Activated naive CD8-positive, alpha-beta T cell (primary cell): ENCODE data around the gene CD69.

Source experiments
- H3K27ac Mint-ChIP-seq: one replicate; pipeline ENCODE4 v1.8.0; 2021; ENCODE audit warnings: mixed read lengths
- H3K27me3 Mint-ChIP-seq: one replicate; pipeline ENCODE4 v1.8.0; 2021; ENCODE audit warnings: mixed read lengths
- H3K36me3 Mint-ChIP-seq: one replicate; pipeline ENCODE4 v1.8.0; 2021; ENCODE audit warnings: mixed read lengths
- H3K4me1 Mint-ChIP-seq: one replicate; pipeline ENCODE4 v1.8.0; 2021; ENCODE audit warnings: low read depth, mixed read lengths
- H3K4me3 Mint-ChIP-seq: one replicate; pipeline ENCODE4 v1.8.0; 2021; ENCODE audit warnings: mild to moderate bottlenecking, mixed read lengths
- H3K9me3 Mint-ChIP-seq: one replicate; pipeline ENCODE4 v1.8.0; 2021; ENCODE audit warnings: low read depth, mixed read lengths

Gene CD69

DNA sequence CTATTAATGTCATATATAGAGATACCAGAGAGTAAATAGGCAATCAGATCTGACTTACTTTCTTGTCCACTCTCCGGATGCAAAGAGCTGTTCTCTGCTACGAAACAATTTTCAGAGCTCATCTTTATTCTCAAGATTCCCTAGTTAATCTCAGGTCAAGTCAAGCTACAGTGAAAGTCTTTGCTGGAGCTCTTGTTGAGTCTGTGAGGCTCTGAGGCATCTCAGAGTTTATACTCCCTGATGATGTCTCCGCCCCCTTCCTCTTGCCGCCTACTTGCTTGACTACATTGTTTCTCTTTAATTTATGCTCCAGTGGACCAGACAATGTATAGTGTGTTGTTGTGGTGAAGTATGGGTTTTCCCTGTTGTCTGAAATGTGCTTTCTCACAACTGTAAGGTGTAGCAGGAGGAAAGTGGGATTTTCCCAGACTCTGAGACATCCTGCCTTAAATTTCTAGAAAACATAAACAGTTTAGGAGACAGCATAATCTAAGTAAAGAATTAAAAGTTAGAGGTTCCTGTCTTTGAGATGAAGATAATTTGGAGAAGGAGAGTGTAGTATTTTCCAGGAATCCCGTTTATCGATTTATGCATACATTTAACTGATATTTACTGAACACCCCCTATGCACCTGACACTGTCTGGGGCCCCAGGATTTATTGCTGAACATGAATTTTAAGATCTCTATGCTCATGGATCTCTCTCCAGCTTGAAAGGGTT is at the start of gene CD69:
TSS of gene CD69 (minus strand) at position 203 of the 720 bp plus-strand sequence. CDS start at position 122, 81 bp downstream.
- no peaks in the 10 kb centered on the region for H3K9me3 Mint-ChIP-seq
- H3K4me3 Mint-ChIP-seq, result peak within 1 kb of the TSS; percentile 100
- peaks cover 43% of the 10 kb centered on the region for H3K4me1 Mint-ChIP-seq
- no peaks in the 10 kb centered on the region for H3K27me3 Mint-ChIP-seq
- H3K36me3 Mint-ChIP-seq, result peaks cover 33% of the 10 kb centered on the region
- H3K27ac Mint-ChIP-seq, result peak within 1 kb of the TSS; percentile 100

DNA sequence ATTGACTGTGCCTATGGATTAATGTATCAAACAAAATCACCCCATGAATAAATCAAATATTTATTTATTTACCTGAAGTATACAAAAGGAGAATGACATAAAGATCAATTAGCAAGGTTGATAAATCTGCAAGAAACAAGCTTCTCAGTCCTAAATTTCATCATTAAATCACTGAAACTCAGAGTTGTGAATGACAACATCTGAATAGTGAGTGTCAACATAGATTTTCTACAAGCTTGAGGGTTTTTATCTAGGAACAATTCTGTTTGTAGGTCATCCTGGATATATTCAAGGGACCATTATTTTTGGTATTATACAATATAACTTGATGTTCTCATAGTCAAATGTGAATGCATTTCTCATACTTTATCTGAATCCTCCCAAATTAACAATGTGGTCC is 49.2 kb upstream of the CD69 start:
- peaks cover 6% of the 10 kb centered on the region for H3K27me3 Mint-ChIP-seq
- no peaks in the 10 kb centered on the region for H3K9me3 Mint-ChIP-seq
- H3K36me3 Mint-ChIP-seq, result no peaks in the 10 kb centered on the region
- no peak overlapping the region for H3K27ac Mint-ChIP-seq
- H3K4me3 Mint-ChIP-seq, result no peak overlapping the region
- H3K4me1 Mint-ChIP-seq, result peaks cover 15% of the 10 kb centered on the region

DNA sequence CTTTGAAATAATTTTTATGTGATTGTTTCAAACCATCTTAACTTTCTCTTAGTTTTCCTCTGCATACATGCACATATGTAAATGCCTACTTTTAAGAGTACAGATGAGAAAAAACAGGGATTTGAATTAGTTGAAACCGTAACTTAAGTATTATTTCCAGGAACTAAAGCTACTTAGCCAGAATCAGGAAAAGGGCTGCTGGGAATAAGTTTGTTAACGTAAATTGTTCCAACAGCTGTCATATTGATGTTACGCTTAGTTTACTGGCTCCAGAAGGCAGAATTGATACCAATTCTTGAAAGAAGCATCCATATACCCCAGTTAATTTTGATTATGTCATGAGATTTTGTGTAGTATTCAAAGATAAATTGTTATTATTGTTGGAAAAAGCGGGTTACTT is 48.6 kb upstream of the CD69 start:
- Mint-ChIP-seq H3K36me3 (no peaks in the 10 kb centered on the region), H3K27me3 (peaks cover 6% of the 10 kb centered on the region), H3K4me1 (peaks cover 15% of the 10 kb centered on the region), H3K4me3 (no peak overlapping the region), H3K27ac (no peak overlapping the region), H3K9me3 (no peaks in the 10 kb centered on the region)

DNA sequence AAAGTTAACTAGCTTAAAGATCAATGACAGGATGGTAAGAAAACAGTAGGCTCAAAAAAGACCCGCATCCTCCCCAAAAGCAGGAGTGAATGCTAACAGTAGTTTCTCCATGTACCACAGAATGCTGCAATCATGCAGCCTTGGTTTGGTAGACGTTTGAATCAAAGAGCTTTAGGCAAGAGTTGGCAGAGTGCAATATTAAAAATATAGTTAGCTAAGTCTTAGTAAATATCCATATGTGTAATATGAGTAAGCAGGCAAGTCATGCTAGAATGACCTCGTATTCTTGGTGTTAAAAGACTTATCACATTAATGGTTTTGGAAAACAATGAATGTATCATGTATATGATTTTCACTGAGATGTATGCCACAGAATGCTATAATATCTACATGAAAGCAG is 47.8 kb upstream of the CD69 start:
- no peak overlapping the region for H3K4me3 Mint-ChIP-seq
- H3K9me3 Mint-ChIP-seq, result no peaks in the 10 kb centered on the region
- no peaks in the 10 kb centered on the region for H3K36me3 Mint-ChIP-seq
- peaks cover 6% of the 10 kb centered on the region for H3K27me3 Mint-ChIP-seq
- H3K4me1 Mint-ChIP-seq, result peaks cover 7% of the 10 kb centered on the region
- H3K27ac Mint-ChIP-seq, result no peak overlapping the region

DNA sequence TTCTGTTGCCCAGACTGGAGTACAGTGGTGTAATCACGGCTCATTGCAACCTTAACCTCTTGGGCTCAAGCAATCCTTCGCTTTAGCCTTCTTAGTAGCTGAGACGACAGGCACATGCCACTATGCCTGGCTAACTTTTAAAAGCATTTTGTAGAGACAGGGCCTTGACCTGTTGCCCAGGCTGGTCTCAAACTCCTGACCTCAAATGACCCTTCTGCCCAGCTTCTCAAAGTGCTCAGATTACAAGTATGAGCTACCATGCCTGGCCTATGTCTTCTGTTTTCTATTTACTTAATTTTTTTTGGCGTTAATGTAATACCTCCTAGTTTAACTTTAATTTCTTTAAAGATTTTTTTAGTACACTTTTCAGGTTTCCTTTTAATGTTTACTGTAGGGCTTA is 46.0 kb upstream of the CD69 start:
- peaks cover 5% of the 10 kb centered on the region for H3K4me1 Mint-ChIP-seq

DNA sequence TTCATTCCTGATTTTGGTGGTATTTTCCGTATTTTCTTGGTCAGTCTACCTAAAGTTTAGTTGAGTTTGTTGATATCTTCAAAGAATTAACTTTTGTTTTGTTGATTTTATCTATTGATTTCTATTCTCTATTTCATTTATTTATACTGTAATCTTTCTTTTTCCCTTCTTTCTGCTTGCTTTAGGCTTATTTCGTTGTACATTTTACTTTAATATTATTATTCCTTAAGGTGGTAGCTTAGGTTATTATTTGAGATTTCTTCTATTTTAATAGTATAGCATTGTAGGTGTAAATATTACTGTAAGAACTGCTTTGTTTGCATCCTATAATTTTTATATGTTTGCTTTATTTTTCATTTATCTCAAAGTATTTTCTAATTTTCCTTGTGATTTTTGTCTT is 45.2 kb upstream of the CD69 start:
- Mint-ChIP-seq H3K27me3 (peaks cover 5% of the 10 kb centered on the region), H3K36me3 (peaks cover 2% of the 10 kb centered on the region), H3K9me3 (no peaks in the 10 kb centered on the region), H3K4me3 (no peak overlapping the region), H3K27ac (no peak overlapping the region), H3K4me1 (peaks cover 4% of the 10 kb centered on the region)

More for the DNA sequence above, 46.0 kb upstream of the CD69 start:
- no peak overlapping the region for H3K4me3 Mint-ChIP-seq
- peaks cover 2% of the 10 kb centered on the region for H3K36me3 Mint-ChIP-seq
- H3K9me3 Mint-ChIP-seq, result no peaks in the 10 kb centered on the region
- peaks cover 6% of the 10 kb centered on the region for H3K27me3 Mint-ChIP-seq
- H3K27ac Mint-ChIP-seq, result no peak overlapping the region

DNA sequence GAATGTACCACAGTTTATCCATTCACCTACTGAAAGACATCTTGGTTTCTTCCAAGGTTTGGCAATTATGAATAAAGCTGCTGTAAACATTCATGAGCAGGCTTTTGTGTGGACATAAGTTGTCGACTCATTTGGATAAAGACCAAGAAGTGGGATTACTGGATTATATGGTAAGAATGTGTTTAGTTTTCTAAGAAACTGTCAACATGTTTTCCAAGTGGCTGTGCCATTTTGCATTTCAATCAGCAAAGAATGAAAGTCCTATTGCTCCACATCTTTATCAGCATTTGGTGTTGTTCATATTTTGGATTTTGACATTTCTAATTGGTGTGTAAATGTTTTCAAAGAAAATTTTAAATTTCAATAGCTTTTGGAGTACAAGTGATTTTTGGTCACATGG is 39.3 kb upstream of the CD69 start:
- Mint-ChIP-seq H3K4me3 (no peak overlapping the region), H3K36me3 (peaks cover 2% of the 10 kb centered on the region), H3K9me3 (no peaks in the 10 kb centered on the region), H3K27ac (no peak overlapping the region), H3K4me1 (peaks cover 28% of the 10 kb centered on the region), H3K27me3 (no peaks in the 10 kb centered on the region)

DNA sequence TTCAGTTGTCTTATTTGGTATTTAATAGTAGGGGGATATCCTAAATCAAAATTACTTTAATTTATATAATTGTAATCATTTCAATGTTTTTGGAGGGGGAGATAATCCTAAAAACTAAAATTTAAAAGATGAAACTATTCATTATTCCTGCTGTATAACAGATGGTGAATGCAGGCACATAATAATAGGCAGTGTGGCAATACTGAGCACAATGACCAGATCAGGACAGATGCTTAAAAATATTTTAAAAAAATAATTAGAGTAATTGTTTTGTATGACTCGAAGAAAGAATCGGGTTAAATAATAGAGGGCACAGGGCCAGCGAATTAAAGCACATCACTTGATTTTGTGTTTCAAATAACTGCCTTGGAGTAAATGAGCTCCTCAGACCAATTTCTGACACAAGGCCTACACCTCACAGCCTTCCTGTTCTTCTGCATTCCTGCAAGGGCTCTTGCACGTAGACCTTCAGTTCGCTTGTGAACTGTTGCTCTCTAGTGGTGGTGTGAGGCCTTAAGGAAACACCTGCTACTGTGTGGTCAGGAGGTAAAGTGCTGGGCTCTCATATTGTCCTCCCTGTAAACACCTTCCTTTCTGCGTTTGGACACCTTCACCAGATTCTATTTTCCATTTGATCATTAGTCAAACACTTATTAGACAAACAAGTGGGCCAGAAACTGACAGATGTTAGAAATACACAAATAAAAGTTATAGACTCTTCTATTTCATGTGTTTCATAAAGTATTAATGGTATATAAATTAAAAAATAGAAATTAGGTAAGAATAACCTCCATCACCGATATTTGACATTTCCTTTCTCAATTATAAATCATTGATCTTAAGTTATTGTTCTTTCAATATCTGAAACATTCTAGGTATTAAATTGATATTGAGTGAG is 37.3 kb upstream of the CD69 start:
- no peaks in the 10 kb centered on the region for H3K9me3 Mint-ChIP-seq
- H3K27ac Mint-ChIP-seq, result peak overlapping the region; percentile 96
- H3K4me3 Mint-ChIP-seq, result peak overlapping the region; percentile 84
- H3K27me3 Mint-ChIP-seq, result no peaks in the 10 kb centered on the region
- peaks cover 2% of the 10 kb centered on the region for H3K36me3 Mint-ChIP-seq
- H3K4me1 Mint-ChIP-seq, result peaks cover 46% of the 10 kb centered on the region

DNA sequence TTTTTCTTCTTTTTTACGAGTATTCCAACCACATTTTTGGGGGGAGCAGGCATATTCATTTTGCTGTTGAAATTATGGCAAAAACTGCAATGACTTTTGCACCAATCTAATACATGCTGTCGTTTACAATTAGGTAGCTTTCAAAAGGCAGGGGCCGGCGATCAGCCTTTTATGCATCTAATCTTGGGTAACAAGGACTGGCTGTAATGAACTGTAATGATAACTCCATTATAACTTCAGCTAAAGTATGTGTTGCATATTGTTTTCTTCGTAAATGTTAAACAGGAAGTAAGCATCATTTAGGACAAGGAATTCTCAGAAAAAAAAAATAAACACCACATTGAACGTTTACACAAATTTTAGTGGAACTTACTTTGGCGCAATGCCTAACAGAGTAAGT is 36.3 kb upstream of the CD69 start:
- no peaks in the 10 kb centered on the region for H3K27me3 Mint-ChIP-seq
- H3K4me1 Mint-ChIP-seq, result peaks cover 56% of the 10 kb centered on the region
- no peaks in the 10 kb centered on the region for H3K9me3 Mint-ChIP-seq
- peaks cover 1% of the 10 kb centered on the region for H3K36me3 Mint-ChIP-seq
- peak overlapping the region; percentile 84 for H3K4me3 Mint-ChIP-seq
- H3K27ac Mint-ChIP-seq, result peak overlapping the region; percentile 96

DNA sequence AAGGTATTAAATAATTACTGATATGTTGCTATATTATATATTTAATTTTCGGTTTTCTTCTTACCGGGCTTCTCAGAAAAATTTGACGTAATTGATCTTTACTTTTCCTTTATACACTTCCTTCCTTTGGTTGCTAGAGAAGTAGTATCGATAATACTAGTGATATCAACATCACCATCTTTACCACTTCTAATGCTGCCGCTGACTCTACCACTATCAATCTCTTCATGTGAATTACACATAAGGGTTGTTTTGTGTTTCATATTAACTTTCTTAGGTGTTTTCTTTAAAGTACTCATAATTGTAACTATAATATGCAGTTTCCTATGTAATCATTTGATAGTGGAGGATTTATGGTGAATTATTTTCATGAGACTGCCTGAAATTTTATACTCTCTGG is 35.6 kb upstream of the CD69 start:
- H3K9me3 Mint-ChIP-seq, result no peaks in the 10 kb centered on the region
- H3K4me1 Mint-ChIP-seq, result peaks cover 63% of the 10 kb centered on the region
- peak overlapping the region; percentile 96 for H3K27ac Mint-ChIP-seq
- peak overlapping the region; percentile 84 for H3K4me3 Mint-ChIP-seq
- no peaks in the 10 kb centered on the region for H3K27me3 Mint-ChIP-seq
- H3K36me3 Mint-ChIP-seq, result peaks cover 4% of the 10 kb centered on the region

DNA sequence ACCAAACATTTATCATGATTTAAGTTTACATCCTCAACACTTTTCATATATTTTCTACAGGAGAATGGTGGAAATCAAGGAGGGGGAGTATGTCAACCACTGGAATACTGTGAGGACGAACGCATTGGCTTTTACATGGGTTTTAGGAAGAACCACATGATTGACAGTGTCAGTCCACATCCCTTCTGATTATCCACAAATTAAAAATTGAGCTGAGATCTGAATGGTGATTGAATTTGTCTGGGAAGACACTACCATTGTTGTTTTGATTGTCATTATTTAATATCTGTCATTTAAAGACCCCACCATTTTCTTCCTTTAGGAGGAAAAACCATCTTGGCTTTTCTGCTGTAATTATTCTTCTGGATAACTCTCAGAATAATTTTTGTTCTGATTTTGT is 35.2 kb upstream of the CD69 start:
- peaks cover 67% of the 10 kb centered on the region for H3K4me1 Mint-ChIP-seq
- no peaks in the 10 kb centered on the region for H3K9me3 Mint-ChIP-seq
- peak overlapping the region; percentile 84 for H3K4me3 Mint-ChIP-seq
- H3K27ac Mint-ChIP-seq, result peak overlapping the region; percentile 96
- H3K36me3 Mint-ChIP-seq, result peaks cover 4% of the 10 kb centered on the region
- no peaks in the 10 kb centered on the region for H3K27me3 Mint-ChIP-seq

DNA sequence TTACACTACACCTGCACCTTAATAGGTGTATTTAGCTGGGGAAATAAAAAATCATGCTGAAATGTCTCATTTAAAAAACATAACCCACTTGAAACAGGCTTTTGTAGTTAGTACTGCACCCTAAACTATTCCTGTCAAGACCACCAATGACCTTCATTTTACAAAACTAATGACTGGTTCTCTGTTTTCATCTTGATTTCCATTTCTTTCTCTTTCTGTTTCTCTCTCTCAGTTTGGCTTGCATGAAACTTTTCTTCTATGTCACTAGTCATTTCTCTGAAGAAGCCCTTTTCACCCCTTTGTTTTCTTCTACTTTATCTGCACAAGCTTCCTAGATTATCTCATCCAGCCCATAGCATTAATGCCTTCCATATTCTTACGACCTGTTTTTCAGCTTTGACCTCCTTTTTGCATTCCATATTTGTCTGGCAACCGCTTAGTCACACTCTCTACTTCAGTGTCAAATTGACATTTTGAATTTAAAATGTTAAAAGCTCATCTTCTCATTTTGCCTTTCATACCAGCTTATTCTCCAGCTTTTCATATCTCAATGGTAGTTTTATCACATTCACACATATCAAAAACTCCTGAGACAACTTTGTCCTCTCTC is 33.9 kb upstream of the CD69 start:
- H3K36me3 Mint-ChIP-seq, result peaks cover 4% of the 10 kb centered on the region
- peaks cover 73% of the 10 kb centered on the region for H3K4me1 Mint-ChIP-seq
- peak overlapping the region; percentile 84 for H3K4me3 Mint-ChIP-seq
- no peaks in the 10 kb centered on the region for H3K27me3 Mint-ChIP-seq
- H3K9me3 Mint-ChIP-seq, result peaks cover 4% of the 10 kb centered on the region
- H3K27ac Mint-ChIP-seq, result peak overlapping the region; percentile 96

DNA sequence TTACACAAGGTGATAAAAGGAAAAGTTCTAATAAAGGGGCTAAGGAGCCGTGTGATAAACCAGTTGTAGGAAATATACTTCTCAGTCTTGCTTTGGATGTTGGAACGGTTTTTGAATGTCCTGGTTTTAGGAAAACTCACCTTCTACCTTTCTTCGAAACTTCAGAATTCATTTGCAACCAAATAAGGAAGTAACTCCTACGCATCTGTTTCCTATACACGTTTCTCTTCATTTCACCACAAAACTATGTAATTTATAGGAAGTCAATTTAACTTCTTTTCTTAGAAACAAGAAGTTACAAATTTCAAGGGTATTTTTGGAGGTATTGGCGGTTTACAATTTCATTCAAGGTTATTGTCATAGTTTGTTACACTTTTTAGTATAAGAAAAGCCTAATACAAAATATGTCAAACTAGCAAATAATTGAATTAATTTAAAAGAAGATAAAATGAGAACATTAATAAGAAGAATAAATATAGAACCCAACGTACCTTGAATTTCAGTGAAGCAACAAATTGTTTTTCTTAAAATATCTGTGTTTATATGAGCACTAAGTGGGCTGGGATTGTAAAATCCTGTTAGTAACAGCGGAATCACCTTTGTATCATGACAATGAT is 33.2 kb upstream of the CD69 start:
- Mint-ChIP-seq H3K4me1 (peaks cover 73% of the 10 kb centered on the region), H3K27me3 (no peaks in the 10 kb centered on the region), H3K9me3 (peaks cover 4% of the 10 kb centered on the region), H3K36me3 (peaks cover 8% of the 10 kb centered on the region), H3K27ac (peak overlapping the region; percentile 96), H3K4me3 (peak overlapping the region; percentile 84)

DNA sequence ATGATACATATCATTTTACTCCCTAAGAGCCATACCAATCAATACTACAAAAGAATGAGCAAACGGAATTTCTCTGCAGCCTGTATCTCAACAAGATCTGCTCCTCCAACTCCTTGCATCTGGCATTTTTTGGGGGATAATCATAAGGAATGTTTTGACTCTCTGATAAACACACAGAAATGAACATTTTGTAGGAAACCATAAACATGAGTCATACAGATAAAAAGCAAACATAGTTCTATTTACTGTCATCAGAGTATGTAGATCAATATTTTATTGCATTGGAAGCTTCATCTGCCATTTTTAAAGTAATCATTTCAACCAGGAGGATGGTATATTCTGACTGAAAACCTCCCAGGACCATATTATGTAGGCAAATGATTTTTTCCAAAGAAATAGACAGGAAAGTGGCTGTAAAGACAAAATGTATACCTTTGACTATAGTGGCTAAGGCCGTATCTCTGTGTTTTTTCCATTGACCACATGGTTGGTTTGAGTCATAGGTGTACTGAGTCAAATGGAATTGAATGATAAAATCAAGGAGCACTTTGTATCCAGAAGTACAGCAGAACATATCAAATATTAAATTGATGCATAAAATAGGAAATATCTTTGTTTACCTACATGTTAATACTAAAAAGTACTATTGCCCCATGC is 32.4 kb upstream of the CD69 start:
- H3K27ac Mint-ChIP-seq, result peak overlapping the region; percentile 96
- peaks cover 4% of the 10 kb centered on the region for H3K9me3 Mint-ChIP-seq
- peak overlapping the region; percentile 84 for H3K4me3 Mint-ChIP-seq
- peaks cover 74% of the 10 kb centered on the region for H3K4me1 Mint-ChIP-seq
- H3K27me3 Mint-ChIP-seq, result no peaks in the 10 kb centered on the region
- H3K36me3 Mint-ChIP-seq, result peaks cover 8% of the 10 kb centered on the region
